Lower lobe of right lung (tissue), 2 donors: ENCODE measurements around the gene ETV5. TPM values are rescaled to one million over a fixed set of nuclear protein-coding genes. Genes with fewer than 3 reads are reported as not detected.
A peak's percentile ranks its signal among the peaks of the same experiment; 100 is the strongest.

ENCODE experiments used
- ATAC-seq, 2 donors: fragments of 200-7000 bp; cut with Tn5 transposase; one replicate each; pipeline ENCODE4 v1.9.1; 2020 to 2022; ENCODE audit warnings: mild to moderate bottlenecking in 2 of 2, moderate library complexity in 2 of 2
- DNase-seq: peaks from one replicate; pipeline ENCODE4 v3.0.0-alpha.2; 2020
- H3K27ac ChIP-seq: fragments of 200-600 bp; one replicate; pipeline ENCODE4 v1.8.0; 2022
- H3K27me3 ChIP-seq: fragments of 200-600 bp; one replicate; pipeline ENCODE4 v1.8.0; 2022; ENCODE audit warnings: low read depth
- H3K36me3 ChIP-seq: fragments of 200-600 bp; one replicate; pipeline ENCODE4 v1.8.0; 2022; ENCODE audit warnings: mild to moderate bottlenecking
- H3K4me1 ChIP-seq: fragments of 200-600 bp; one replicate; pipeline ENCODE4 v1.8.0; 2022
- H3K4me3 ChIP-seq: fragments of 200-600 bp; one replicate; pipeline ENCODE4 v1.8.0; 2022; ENCODE audit warnings: mild to moderate bottlenecking
- H3K9me3 ChIP-seq: fragments of 200-600 bp; one replicate; pipeline ENCODE4 v1.8.0; 2022
- intact Hi-C: fragments of 100-400 bp; cut with DNase I; formaldehyde crosslinking; loops from one replicate; pipeline ENCODE4 v1.11.0; 2022
- total RNA-seq: library from RNA; stranded (reverse); fragmentation: NEBNext Ultra II Directional; extraction: Animal tissue kit (Norgen Biotek cat#: 25700); gene quantifications from one replicate; pipeline ENCODE4 v1.2.1, GENCODE V29; 2021
- TF ChIP-seq, protein P1 (sequence below): fragments of 200-600 bp; IDR thresholded peaks from one replicate; pipeline ENCODE4 v1.8.0; 2022; ENCODE audit warnings: antibody characterized with exemption, mild to moderate bottlenecking
- donor health status: DM: no; HTN: yes; CAD: no; lungs with severe emphysema.

Gene ETV5
- total RNA-seq, 1 donor from 2014 or later: 65.5 TPM

DNA sequence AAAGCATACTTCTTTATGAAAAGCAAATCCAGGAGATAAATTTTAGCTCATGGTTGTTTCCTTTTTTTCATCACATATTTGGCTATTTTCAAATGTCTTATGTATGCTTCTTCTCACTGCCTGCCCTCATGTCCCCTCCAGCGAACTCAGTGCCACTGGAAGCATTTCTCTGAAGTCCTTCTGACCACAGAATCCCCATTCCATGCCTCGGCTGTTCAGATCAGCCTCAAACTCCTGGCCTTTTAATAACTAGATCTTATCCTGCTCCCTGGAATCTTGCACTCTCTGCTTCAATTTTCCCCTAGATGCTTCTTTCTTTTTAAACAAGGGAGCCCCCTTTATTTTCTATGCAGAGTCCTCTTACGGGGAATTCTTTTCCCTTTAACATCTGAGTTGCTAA is 10.1 kb downstream of the ETV5 start:
- ATAC-seq (no peak), DNase-seq (no peak)
- H3K27ac ChIP-seq: peak overlapping the region; percentile 34
- no peaks in the 10 kb centered on the region for H3K9me3 ChIP-seq
- intact Hi-C loops: no loop called here
- H3K36me3 ChIP-seq: no peaks in the 10 kb centered on the region
- TF ChIP-seq, protein P1, sequence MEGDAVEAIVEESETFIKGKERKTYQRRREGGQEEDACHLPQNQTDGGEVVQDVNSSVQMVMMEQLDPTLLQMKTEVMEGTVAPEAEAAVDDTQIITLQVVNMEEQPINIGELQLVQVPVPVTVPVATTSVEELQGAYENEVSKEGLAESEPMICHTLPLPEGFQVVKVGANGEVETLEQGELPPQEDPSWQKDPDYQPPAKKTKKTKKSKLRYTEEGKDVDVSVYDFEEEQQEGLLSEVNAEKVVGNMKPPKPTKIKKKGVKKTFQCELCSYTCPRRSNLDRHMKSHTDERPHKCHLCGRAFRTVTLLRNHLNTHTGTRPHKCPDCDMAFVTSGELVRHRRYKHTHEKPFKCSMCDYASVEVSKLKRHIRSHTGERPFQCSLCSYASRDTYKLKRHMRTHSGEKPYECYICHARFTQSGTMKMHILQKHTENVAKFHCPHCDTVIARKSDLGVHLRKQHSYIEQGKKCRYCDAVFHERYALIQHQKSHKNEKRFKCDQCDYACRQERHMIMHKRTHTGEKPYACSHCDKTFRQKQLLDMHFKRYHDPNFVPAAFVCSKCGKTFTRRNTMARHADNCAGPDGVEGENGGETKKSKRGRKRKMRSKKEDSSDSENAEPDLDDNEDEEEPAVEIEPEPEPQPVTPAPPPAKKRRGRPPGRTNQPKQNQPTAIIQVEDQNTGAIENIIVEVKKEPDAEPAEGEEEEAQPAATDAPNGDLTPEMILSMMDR: no peak
- peaks cover 54% of the 10 kb centered on the region for H3K4me1 ChIP-seq
- H3K27me3 ChIP-seq: no peaks in the 10 kb centered on the region
- H3K4me3 ChIP-seq: no peak overlapping the region

DNA sequence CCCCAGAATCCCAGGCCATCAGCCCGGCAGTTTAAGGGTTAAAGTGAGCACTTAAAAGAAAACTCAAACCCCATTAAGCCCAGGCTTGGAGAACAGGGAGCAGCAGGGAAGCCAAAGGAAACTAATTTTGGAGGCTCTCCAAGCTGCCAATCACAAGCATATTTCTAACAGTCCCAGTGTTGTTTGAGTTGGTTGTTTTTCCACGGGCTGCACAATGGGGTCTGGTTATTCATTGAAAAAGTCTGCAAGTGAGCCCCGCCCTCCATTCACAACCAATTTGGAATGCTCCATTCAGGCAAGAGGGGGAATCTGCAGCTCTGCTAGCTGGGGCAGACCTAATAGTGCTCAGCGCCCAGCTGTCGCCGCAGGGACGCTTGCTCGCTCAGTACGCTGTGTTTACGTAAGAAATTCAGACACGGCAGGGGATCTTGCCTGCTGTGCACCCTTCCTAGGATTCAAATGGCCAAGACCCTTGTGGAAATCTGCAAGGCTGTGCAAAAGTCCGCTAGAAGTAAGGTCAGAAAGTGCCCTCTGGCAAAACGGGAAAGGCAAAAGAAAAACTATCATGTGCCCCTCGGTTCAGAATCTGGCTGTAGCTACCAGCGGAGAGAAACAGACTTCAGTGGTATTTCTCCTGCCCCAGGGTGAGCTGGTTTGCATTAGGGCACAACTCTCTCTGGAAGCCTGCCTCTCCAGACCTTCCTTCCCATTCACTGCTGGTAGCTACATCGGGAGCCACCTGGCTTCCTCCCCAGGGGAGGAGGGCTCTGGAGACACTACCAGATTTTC is 11.0 kb downstream of the ETV5 start:
- Histone ChIP-seq H3K27ac (peak overlapping the region; percentile 34), H3K4me3 (peak overlapping the region; percentile 45), H3K4me1 (peaks cover 51% of the 10 kb centered on the region), H3K27me3 (no peaks in the 10 kb centered on the region), H3K9me3 (no peaks in the 10 kb centered on the region), H3K36me3 (no peaks in the 10 kb centered on the region)
- TF ChIP-seq, protein P1: no peak
- intact Hi-C loops: no loop called here
- ATAC-seq (peak; percentile 85 to 86), DNase-seq (peak; percentile 70)

DNA sequence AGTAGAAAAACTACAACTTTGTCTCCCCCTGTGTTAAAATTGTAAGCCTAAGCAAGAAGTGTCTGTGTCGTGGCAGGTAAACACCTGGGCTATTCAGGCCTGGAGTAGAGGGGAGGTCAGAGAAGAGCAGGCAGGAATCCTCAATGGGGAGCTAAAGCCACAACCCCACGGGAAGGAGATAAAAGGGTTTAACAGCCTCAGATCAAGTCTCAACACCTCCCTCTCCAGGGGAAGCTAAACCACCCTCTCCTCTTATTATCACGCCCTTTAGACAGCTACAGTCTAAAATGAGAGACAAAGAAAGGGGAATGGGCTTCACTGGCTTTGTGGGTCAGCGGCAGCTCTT is 11.6 kb downstream of the ETV5 start:
- no peak overlapping the region for H3K27ac ChIP-seq
- no peaks in the 10 kb centered on the region for H3K9me3 ChIP-seq
- ATAC-seq: no peak
- intact Hi-C loops: no loop called here
- H3K4me1 ChIP-seq: peaks cover 50% of the 10 kb centered on the region
- DNase-seq: no peak
- peak overlapping the region; percentile 45 for H3K4me3 ChIP-seq
- H3K36me3 ChIP-seq: no peaks in the 10 kb centered on the region
- TF ChIP-seq, protein P1: no peak
- no peaks in the 10 kb centered on the region for H3K27me3 ChIP-seq

DNA sequence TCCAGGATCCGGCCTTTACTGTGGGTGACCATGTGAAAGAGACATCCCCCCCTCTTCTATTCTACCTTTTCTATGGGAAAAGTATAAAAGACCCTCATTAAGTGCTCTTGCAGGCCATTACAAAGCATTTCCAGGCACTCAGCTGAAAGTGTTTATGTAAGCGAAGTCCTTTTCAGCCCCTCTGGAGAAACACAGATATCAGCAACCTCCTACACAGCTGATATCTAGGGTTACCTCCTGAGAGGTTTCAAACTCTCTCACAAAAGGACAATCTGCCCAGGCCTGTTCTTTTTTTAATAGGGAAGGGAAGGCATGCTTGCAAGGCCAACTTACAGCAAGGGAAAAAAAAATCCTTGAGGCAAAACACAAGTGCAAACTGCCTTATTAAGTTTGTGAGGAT is 12.6 kb downstream of the ETV5 start:
- no peaks in the 10 kb centered on the region for H3K36me3 ChIP-seq
- intact Hi-C loops: no loop called here
- ATAC-seq (no peak), DNase-seq (no peak)
- TF ChIP-seq, protein P1: no peak
- no peaks in the 10 kb centered on the region for H3K27me3 ChIP-seq
- no peaks in the 10 kb centered on the region for H3K9me3 ChIP-seq
- H3K27ac ChIP-seq: peak overlapping the region; percentile 15
- H3K4me3 ChIP-seq: no peak overlapping the region
- H3K4me1 ChIP-seq: peaks cover 50% of the 10 kb centered on the region

DNA sequence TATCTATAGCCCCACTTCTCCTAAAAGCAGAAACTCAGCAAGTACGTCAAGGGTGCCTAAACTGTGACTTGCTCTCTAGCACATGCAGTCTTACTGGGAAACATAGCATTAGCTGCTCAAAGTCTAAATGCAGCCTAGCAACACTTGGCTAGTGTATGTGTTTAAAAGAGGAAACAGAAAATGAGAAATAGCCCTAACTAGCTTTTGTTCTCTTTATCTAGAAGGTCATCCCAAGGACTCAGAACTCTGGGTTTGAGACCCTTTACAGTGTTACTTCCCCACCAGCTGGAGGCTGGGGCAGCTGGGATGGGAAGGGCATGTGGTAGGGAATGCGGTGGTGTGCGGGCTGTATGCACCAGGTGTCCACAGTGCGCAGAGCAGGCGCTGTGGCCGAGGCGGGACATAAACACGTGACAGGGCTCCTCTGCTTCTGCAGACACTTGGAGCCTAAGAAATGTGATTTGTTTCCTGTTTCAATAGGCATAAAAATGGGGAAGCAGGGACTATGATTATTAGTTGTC is 13.3 kb downstream of the ETV5 start:
- Histone ChIP-seq H3K9me3 (no peaks in the 10 kb centered on the region), H3K36me3 (no peaks in the 10 kb centered on the region), H3K4me1 (peaks cover 50% of the 10 kb centered on the region), H3K27ac (peak overlapping the region; percentile 53), H3K27me3 (no peaks in the 10 kb centered on the region), H3K4me3 (no peak overlapping the region)
- intact Hi-C loops: no loop called here
- TF ChIP-seq, protein P1: no peak
- DNase-seq: peak; percentile 66
- peak; percentile 34 to 67 for ATAC-seq
